Activated T-helper 17 cell treated with anti-CD3 and anti-CD28 coated beads, Interleukin-2, amount 50 U/mL, for 72 hours (primary cell): ENCODE results near the gene PI3. TPM values are rescaled to one million over a fixed set of nuclear protein-coding genes. Genes with fewer than 3 reads are reported as not detected.
"Not testable (repeated sequence)": the region's sequence is repeated elsewhere in the genome, so short reads cannot be mapped to it uniquely, and the experiment has no call there.

ENCODE experiments used
- ATAC-seq: fragments of 150-1000 bp; cut with Tn5 transposase; replicated peaks from 2 replicates; pipeline ENCODE4 v1.10.0; 2021; ENCODE audit warnings: mild to moderate bottlenecking, moderate library complexity
- H3K27ac Mint-ChIP-seq: one replicate; pipeline ENCODE4 v1.8.0; 2022; ENCODE audit warnings: mixed read lengths
- H3K27me3 Mint-ChIP-seq: one replicate; pipeline ENCODE4 v1.8.0; 2022; ENCODE audit warnings: mixed read lengths
- H3K36me3 Mint-ChIP-seq: one replicate; pipeline ENCODE4 v1.8.0; 2022; ENCODE audit warnings: low read depth, mild to moderate bottlenecking, mixed read lengths
- H3K4me1 Mint-ChIP-seq: one replicate; pipeline ENCODE4 v1.8.0; 2022; ENCODE audit warnings: mixed read lengths
- H3K4me3 Mint-ChIP-seq: one replicate; pipeline ENCODE4 v1.8.0; 2022; ENCODE audit warnings: mild to moderate bottlenecking, mixed read lengths
- H3K9me3 Mint-ChIP-seq: one replicate; pipeline ENCODE4 v1.8.0; 2022; ENCODE audit warnings: mixed read lengths
- total RNA-seq, 2 donors: library from RNA; stranded (reverse); gene quantifications; one replicate each; pipeline ENCODE4 v1.2.3, GENCODE V29; 2022

Gene PI3
- total RNA-seq: not detected

- no peak within 1 kb of the TSS for H3K27ac Mint-ChIP-seq
- no peaks in the 10 kb centered on the region for H3K36me3 Mint-ChIP-seq
- no peak for ATAC-seq
- H3K4me3 Mint-ChIP-seq: no peak within 1 kb of the TSS
- H3K9me3 Mint-ChIP-seq: no peaks in the 10 kb centered on the region
- peaks cover 20% of the 10 kb centered on the region for H3K27me3 Mint-ChIP-seq
- no peaks in the 10 kb centered on the region for H3K4me1 Mint-ChIP-seq
These were observed at the start of gene PI3 for GRCh38 chr20:45174434-45175364. Gene PI3 (plus strand): TSS chr20:45174902. CDS start chr20:45174923, 21 bp downstream.

- H3K9me3 Mint-ChIP-seq: no peaks in the 10 kb centered on the region
- H3K27ac Mint-ChIP-seq: no peak overlapping the region
- H3K4me3 Mint-ChIP-seq: no peak overlapping the region
- H3K4me1 Mint-ChIP-seq: no peaks in the 10 kb centered on the region
- no peaks in the 10 kb centered on the region for H3K36me3 Mint-ChIP-seq
- H3K27me3 Mint-ChIP-seq: peaks cover 30% of the 10 kb centered on the region
- ATAC-seq: no peak
These were observed 46.6 kb upstream of the PI3 start for GRCh38 chr20:45128099-45128498.

DNA sequence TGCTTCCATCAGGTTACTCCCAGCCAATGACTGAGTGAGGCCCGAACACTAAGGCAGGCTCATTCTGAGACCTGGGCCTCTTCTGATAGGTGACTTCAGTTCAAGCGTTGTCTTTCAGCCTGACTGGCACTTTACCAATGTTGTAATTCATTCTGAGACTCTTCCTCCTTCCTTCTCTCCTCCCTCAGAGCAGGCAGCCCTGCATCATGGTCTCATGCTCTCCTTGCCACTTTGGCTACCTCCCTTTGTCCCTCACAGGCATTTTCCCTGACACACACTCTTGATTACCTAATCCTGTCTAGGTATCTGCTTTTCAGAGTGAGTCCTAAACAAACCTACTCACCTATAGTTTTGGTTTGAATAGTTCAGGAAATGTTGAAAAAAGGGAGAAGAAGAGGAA is 37.8 kb upstream of the PI3 start:
- Mint-ChIP-seq H3K27ac (no peak overlapping the region), H3K4me1 (no peaks in the 10 kb centered on the region), H3K36me3 (no peaks in the 10 kb centered on the region), H3K27me3 (peaks cover 16% of the 10 kb centered on the region), H3K4me3 (no peak overlapping the region), H3K9me3 (no peaks in the 10 kb centered on the region)
- ATAC-seq: no peak

- no peaks in the 10 kb centered on the region for H3K9me3 Mint-ChIP-seq
- H3K4me3 Mint-ChIP-seq: no peak overlapping the region
- H3K4me1 Mint-ChIP-seq: no peaks in the 10 kb centered on the region
- ATAC-seq: peak; percentile 85
- H3K27me3 Mint-ChIP-seq: peaks cover 7% of the 10 kb centered on the region
- no peaks in the 10 kb centered on the region for H3K36me3 Mint-ChIP-seq
- no peak overlapping the region for H3K27ac Mint-ChIP-seq
These were observed 36.0 kb upstream of the PI3 start for GRCh38 chr20:45138561-45139300.

DNA sequence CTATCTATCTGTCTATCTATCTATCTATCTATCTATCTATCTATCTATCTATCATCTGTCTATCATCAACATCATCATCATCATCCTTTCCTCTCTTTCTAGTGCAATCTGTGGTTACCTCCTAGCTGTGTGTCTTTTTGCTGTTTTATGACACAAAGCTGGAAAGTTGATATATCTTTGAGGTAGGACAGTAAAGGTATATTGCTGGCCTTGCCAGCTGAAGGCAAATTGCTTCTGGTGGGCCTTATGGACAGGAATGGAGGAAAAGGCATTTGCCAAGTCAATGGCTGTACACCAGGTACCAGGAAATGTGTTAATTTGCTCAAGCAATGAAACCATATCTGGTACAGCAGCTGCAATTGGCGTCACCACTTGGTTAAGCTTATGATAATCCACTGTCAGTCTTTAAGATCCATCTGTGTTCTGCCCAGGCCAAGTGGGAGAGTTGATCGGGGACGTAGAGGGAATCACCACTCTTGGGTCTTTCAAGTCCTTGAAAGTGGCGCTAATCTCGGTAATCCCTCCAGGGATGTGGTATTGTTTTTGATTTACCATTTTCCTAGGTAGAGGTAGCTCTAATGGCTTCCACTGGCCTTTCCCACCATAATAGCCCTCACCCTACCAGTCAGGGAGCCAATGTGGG is 34.8 kb upstream of the PI3 start:
- not testable (repeated sequence) for H3K4me1 Mint-ChIP-seq, H3K4me3 Mint-ChIP-seq, H3K9me3 Mint-ChIP-seq, ATAC-seq, H3K27me3 Mint-ChIP-seq, H3K36me3 Mint-ChIP-seq, H3K27ac Mint-ChIP-seq

DNA sequence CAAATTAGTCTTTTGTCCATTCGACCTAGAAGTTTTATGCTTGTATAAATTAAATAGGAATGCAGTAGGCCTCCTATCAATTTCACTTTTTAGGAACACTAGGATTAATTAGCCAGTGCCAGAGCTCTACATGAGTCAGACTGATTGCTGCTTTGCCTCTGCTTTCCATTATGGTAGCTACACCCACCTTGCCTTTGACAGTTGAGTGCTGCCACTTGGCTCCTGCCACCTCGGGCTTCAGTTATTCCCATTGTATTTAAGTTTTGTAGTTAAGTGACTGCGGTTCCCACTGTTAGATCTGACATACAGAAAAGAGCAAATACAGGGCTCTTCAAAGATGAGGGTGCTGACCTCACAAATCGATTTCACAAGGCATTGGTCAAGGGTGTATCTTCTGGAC is 33.9 kb upstream of the PI3 start:
- H3K27me3 Mint-ChIP-seq: peaks cover 8% of the 10 kb centered on the region
- H3K9me3 Mint-ChIP-seq: no peaks in the 10 kb centered on the region
- H3K27ac Mint-ChIP-seq: no peak overlapping the region
- no peak overlapping the region for H3K4me3 Mint-ChIP-seq
- no peaks in the 10 kb centered on the region for H3K4me1 Mint-ChIP-seq
- no peaks in the 10 kb centered on the region for H3K36me3 Mint-ChIP-seq
- ATAC-seq: no peak

DNA sequence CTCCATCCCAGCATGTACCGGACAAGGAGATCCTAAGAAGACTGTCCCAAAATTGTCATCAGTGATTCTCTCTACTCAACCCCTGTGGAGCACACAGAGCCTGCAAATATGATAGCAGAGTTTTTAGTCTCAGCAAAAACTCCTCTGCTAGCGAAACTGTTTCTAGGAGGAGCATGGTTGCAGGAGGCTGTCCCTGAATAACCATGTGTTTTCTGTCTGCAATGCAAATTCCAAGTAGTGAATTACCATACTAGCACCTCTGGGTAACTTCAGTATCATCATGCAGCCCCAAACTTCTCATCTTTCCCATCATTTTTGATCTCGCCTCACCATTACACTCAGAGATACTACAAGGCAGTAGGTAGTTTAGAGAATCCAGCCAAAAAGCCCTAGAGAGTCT is 25.6 kb upstream of the PI3 start:
- ATAC-seq: no peak
- no peaks in the 10 kb centered on the region for H3K36me3 Mint-ChIP-seq
- H3K27me3 Mint-ChIP-seq: peaks cover 27% of the 10 kb centered on the region
- H3K9me3 Mint-ChIP-seq: no peaks in the 10 kb centered on the region
- no peaks in the 10 kb centered on the region for H3K4me1 Mint-ChIP-seq
- H3K4me3 Mint-ChIP-seq: no peak overlapping the region
- no peak overlapping the region for H3K27ac Mint-ChIP-seq

GRCh38 chr20:45152405-45152804 is 22.3 kb upstream of the PI3 start:
- H3K36me3 Mint-ChIP-seq: no peaks in the 10 kb centered on the region
- no peaks in the 10 kb centered on the region for H3K4me1 Mint-ChIP-seq
- peaks cover 36% of the 10 kb centered on the region for H3K27me3 Mint-ChIP-seq
- H3K9me3 Mint-ChIP-seq: no peaks in the 10 kb centered on the region
- ATAC-seq: no peak
- H3K27ac Mint-ChIP-seq: no peak overlapping the region
- no peak overlapping the region for H3K4me3 Mint-ChIP-seq

DNA sequence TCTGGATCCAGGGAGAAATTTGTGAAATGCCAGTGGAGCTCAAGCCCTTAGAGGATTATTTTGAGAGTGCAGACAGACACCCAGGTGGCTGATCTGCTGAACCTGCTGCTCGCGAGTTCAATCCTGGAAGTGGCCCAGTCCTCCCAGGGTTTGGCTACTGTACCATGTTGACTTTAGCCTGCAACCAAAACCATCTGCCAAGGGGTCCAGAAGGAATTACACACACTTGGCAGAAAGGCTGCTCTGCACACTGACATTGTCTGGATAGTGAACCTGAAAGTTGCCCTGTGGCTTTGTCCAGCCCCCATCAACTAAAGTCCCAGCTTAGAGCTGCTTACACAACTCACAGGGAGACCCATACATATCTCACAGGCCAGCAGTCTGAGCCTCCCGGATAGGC is 21.6 kb upstream of the PI3 start:
- peaks cover 36% of the 10 kb centered on the region for H3K27me3 Mint-ChIP-seq
- no peaks in the 10 kb centered on the region for H3K9me3 Mint-ChIP-seq
- no peak for ATAC-seq
- no peaks in the 10 kb centered on the region for H3K36me3 Mint-ChIP-seq
- H3K27ac Mint-ChIP-seq: no peak overlapping the region
- no peaks in the 10 kb centered on the region for H3K4me1 Mint-ChIP-seq
- no peak overlapping the region for H3K4me3 Mint-ChIP-seq

DNA sequence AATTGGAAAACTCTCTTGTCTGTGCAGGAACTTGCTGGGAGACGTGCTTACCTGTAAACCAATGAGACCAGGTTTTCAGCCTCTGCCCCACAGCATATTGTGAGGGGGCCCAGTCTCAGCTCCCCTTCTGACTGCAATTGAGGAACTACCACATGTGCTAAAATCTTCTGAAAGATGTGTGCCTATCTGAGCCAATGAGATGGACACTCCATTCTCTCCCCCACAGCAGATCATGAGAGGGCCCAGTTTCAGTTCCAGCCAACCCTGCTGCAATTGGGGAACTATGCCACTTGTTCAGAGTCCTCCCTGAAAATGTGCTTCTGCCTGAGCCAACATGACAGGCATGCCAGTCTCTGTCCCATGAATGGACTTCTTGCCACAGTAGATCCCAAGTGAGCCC is 20.9 kb upstream of the PI3 start:
- H3K9me3 Mint-ChIP-seq: peaks cover 6% of the 10 kb centered on the region
- H3K27ac Mint-ChIP-seq: no peak overlapping the region
- H3K36me3 Mint-ChIP-seq: no peaks in the 10 kb centered on the region
- no peak for ATAC-seq
- no peak overlapping the region for H3K4me3 Mint-ChIP-seq
- no peaks in the 10 kb centered on the region for H3K4me1 Mint-ChIP-seq
- H3K27me3 Mint-ChIP-seq: peaks cover 38% of the 10 kb centered on the region

DNA sequence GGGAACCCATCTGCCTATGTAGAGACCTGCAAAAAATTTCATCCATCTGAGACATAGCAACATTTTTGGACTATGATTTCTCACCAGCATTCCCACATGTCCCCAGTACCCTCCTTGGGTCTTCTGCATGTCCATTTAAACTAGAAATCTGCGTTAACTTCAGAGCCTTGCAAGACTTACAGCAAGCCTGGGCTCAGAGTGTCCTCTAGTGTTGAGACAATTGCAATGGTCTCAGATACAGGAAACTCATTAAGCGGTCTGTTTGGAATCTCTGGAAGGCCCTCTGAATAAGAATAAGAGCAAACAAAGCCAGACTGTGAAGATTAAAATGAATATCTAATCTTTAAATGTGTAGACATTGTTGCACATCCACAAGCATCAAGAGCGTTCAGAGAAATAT is 20.5 kb upstream of the PI3 start:
- Mint-ChIP-seq H3K4me3 (no peak overlapping the region), H3K4me1 (no peaks in the 10 kb centered on the region), H3K27me3 (peaks cover 42% of the 10 kb centered on the region), H3K9me3 (peaks cover 10% of the 10 kb centered on the region), H3K27ac (no peak overlapping the region), H3K36me3 (no peaks in the 10 kb centered on the region)
- ATAC-seq: no peak

DNA sequence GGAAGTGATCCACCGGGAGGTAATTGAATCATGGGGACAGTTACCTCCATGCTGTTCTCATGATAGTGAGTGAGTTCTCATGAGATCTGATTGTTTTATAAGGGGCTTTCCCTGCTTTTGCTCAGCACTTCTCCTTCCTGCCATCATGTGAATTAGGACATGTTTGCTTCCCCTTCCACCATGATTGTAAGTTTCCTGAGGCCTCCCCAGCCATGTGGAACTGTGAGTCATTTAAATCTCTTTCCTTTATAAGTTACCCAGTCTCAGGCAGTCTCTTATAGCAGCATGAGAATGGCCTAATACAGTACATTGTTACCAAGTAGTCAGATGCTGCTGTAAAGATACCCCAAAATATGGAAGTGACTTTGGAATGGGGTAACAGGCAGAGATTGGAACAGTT is 19.9 kb upstream of the PI3 start:
- H3K4me1 Mint-ChIP-seq, H3K36me3 Mint-ChIP-seq, ATAC-seq, H3K27ac Mint-ChIP-seq, H3K4me3 Mint-ChIP-seq: not testable (repeated sequence)
- Mint-ChIP-seq H3K27me3 (peaks cover 43% of the 10 kb centered on the region), H3K9me3 (peaks cover 11% of the 10 kb centered on the region)

- Mint-ChIP-seq H3K27me3 (peaks cover 51% of the 10 kb centered on the region), H3K9me3 (peaks cover 11% of the 10 kb centered on the region), H3K4me1 (no peaks in the 10 kb centered on the region), H3K27ac (no peak overlapping the region), H3K36me3 (no peaks in the 10 kb centered on the region), H3K4me3 (no peak overlapping the region)
- ATAC-seq: no peak
These were observed 18.0 kb upstream of the PI3 start for GRCh38 chr20:45156713-45157112.

DNA sequence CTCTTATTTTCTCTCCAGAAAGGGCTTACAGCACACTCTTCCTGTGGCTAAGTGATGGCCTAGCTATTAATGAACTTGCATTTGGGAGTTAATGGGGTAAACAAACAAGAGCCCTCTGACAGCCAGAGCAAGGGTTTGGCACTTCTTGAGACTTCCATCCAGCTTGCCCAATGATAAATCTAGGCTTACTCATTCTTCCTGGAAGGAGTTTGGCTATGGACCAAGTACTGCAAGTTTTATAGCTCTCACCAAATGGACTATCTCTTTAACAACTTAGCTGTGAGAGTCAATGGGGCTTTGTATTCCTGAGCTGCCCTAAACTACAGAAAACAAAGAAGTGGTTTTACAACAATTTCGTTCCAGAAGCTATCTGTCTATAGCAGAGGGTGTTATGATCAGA is 16.7 kb upstream of the PI3 start:
- H3K9me3 Mint-ChIP-seq: peaks cover 19% of the 10 kb centered on the region
- ATAC-seq: no peak
- no peak overlapping the region for H3K27ac Mint-ChIP-seq
- H3K4me1 Mint-ChIP-seq: no peaks in the 10 kb centered on the region
- no peaks in the 10 kb centered on the region for H3K36me3 Mint-ChIP-seq
- peaks cover 54% of the 10 kb centered on the region for H3K27me3 Mint-ChIP-seq
- H3K4me3 Mint-ChIP-seq: no peak overlapping the region
